ENCODE measurements around the gene SPON2. TPM values are rescaled to one million over a fixed set of nuclear protein-coding genes. Genes with fewer than 3 reads are reported as not detected.
"Not testable (repeated sequence)": the region's sequence is repeated elsewhere in the genome, so short reads cannot be mapped to it uniquely, and the experiment has no call there.

The SPON2 gene
- polyA plus RNA-seq, 3 donors from 2014 or later, result 603 to 1,685 (median 1,079) TPM

- no peak overlapping the region for H3K27ac Mint-ChIP-seq
- no peak for DNase-seq
- H3K9me3 Mint-ChIP-seq, result peaks cover 0 to 4% (median 0%) of the 10 kb centered on the region in 6 donors
- no peaks in the 10 kb centered on the region for H3K36me3 Mint-ChIP-seq
- peaks cover 1 to 11% (median 6%) of the 10 kb centered on the region in 3 donors for H3K27me3 Mint-ChIP-seq (ENCODE audit: low read depth in 3 of 3)
- peaks cover 3 to 7% of the 10 kb centered on the region in 2 donors for H3K4me1 Mint-ChIP-seq
- H3K4me3 Mint-ChIP-seq, result no peak overlapping the region
Measured at GRCh38 chr4:1126506-1126905, 45.9 kb downstream of the SPON2 start.

DNA sequence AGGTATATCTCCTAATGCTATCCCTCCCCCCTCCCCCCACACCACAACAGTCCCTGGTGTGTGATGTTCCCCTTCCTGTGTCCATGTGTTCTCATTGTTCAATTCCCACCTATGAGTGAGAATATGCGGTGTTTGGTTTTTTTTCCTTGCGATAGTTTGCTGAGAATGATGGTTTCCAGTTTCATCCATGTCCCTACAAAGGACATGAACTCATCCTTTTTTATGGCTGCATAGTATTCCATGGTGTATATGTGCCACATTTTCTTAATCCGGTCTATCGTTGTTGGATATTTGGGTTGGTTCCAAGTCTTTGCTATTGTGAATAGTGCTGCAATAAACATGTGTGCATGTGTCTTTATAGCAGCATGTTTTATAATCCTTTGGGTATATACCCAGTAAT, 46.9 kb downstream of the SPON2 start:
- H3K27me3 Mint-ChIP-seq (ENCODE audit: low read depth in 3 of 3); H3K9me3 Mint-ChIP-seq; H3K4me1 Mint-ChIP-seq; H3K4me3 Mint-ChIP-seq; H3K36me3 Mint-ChIP-seq; DNase-seq; H3K27ac Mint-ChIP-seq: not testable (repeated sequence)

DNA sequence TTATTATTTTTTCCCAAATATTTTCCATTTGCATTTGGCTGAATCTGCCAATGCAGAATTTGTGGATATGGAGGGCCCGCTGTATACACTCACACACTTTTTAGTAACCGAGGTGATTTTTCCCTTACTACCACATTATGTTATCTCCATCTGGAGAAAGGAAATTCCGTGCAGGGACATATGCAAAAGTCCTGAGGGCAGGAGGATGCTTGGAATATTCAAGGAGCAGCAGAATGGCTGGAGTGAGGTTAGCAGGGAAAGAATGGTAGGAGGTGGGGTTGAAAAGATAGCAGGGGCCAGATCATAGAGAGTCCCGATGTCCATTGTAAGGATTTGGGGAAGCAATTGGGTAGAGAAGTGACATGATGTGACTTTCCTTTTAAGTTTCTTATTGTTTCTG, 47.6 kb downstream of the SPON2 start:
- no peaks in the 10 kb centered on the region for H3K4me1 Mint-ChIP-seq
- no peak overlapping the region for H3K4me3 Mint-ChIP-seq
- no peak for DNase-seq
- peaks cover 3 to 6% (median 4%) of the 10 kb centered on the region in 3 donors for H3K27me3 Mint-ChIP-seq (ENCODE audit: low read depth in 3 of 3)
- H3K36me3 Mint-ChIP-seq, result no peaks in the 10 kb centered on the region
- no peak overlapping the region for H3K27ac Mint-ChIP-seq
- peaks cover 0 to 4% (median 0%) of the 10 kb centered on the region in 6 donors for H3K9me3 Mint-ChIP-seq

- no peak for DNase-seq
- H3K4me3 Mint-ChIP-seq, result no peak overlapping the region
- H3K27me3 Mint-ChIP-seq (ENCODE audit: low read depth in 3 of 3), result peaks cover 2 to 6% (median 3%) of the 10 kb centered on the region in 3 donors
- H3K4me1 Mint-ChIP-seq, result peaks cover 0 to 1% of the 10 kb centered on the region in 2 donors
- H3K27ac Mint-ChIP-seq, result no peak overlapping the region
- H3K36me3 Mint-ChIP-seq, result no peaks in the 10 kb centered on the region
- H3K9me3 Mint-ChIP-seq, result peaks cover 0 to 4% (median 0%) of the 10 kb centered on the region in 6 donors
Measured at GRCh38 chr4:1122505-1122904, 49.9 kb downstream of the SPON2 start.

Other genes starting within 250 kb of the SPON2 start
- 100 to 1,000 TPM in 1 of 3 donors, 10 to 100 TPM in 2; 49.4 to 119 (median 52.2) TPM for gene GAK, start 240.3 kb downstream of the SPON2 start, polyA plus RNA-seq
- gene TMEM175, start 240.1 kb downstream of the SPON2 start, polyA plus RNA-seq, result 10 to 100 TPM; 13.9 to 41.6 (median 28.7) TPM
- 10 to 100 TPM; 12.1 to 24.0 (median 14.0) TPM for gene DGKQ, start 199.0 kb downstream of the SPON2 start, polyA plus RNA-seq
- gene IDUA, start 185.5 kb downstream of the SPON2 start, polyA plus RNA-seq, result 10 to 100 TPM in 1 of 3 donors, 1 to 10 TPM in 2; 5.6 to 12.2 (median 6.3) TPM
- under 1 TPM in 2 of 3 donors, not detected in 1; 0.52 to 0.77 TPM for gene SLC26A1, start 179.2 kb downstream of the SPON2 start, polyA plus RNA-seq
- gene FGFRL1, start 161.0 kb downstream of the SPON2 start, polyA plus RNA-seq, result under 1 TPM in 2 of 3 donors, not detected in 1; 0.19 to 0.30 TPM
- gene RNF212, start 59.0 kb downstream of the SPON2 start, polyA plus RNA-seq, result 1 to 10 TPM in 2 of 3 donors, not detected in 1; 1.3 to 2.4 TPM
- 100 to 1,000 TPM in 1 of 3 donors, 10 to 100 TPM in 2; 72.1 to 110 (median 77.7) TPM for gene CTBP1, start 76.5 kb upstream of the SPON2 start, polyA plus RNA-seq
- gene MAEA, start 117.3 kb upstream of the SPON2 start, polyA plus RNA-seq, result 10 to 100 TPM; 60.7 to 76.0 (median 72.9) TPM
- 1 to 10 TPM; 3.2 to 7.0 (median 4.0) TPM for gene UVSSA, start 174.6 kb upstream of the SPON2 start, polyA plus RNA-seq
- gene NKX1-1, start 233.9 kb upstream of the SPON2 start, polyA plus RNA-seq, result not detected

Data from immature natural killer cell (primary cell).